GM12878 (cell line): Measurements from ENCODE around the gene KCNQ1. TPM values are rescaled to one million over a fixed set of nuclear protein-coding genes. Genes with fewer than 3 reads are reported as not detected.

Experiments
- ATAC-seq: fragments of 200-7000 bp; cut with Tn5 transposase; 3 replicates; pipeline ENCODE4 v1.9.1; 2020; ENCODE audit warnings: mild to moderate bottlenecking, moderate library complexity
- BruUV-seq: library from RNA; stranded (reverse); fragments of 400-500 nt; replicated peaks from 2 replicates; lab custom pipeline; 2021; lab: Mats Ljungman, UMichigan
- CTCF ChIA-PET: fragments of 300-600 bp; sonication (Branson Sonifier 250); formaldehyde crosslinking; extraction: SDS; loops from one replicate; lab custom pipeline; 2021; ENCODE audit warnings: inconsistent platforms; lab: Yijun Ruan, JAX
- POLR2A ChIA-PET: fragments of 350-600 bp; formaldehyde crosslinking; extraction: SDS; loops from one replicate; lab custom pipeline; 2021; ENCODE audit warnings: inconsistent platforms; lab: Charles Lee
- RAD21 ChIA-PET: fragments of 300-600 bp; sonication (Branson Sonifier 250); formaldehyde crosslinking; loops from one replicate; lab custom pipeline; 2023; ENCODE audit warnings: antibody characterized with exemption; ENCODE audit not compliant: unreplicated experiment; lab: Charles Lee
- SMC1A ChIA-PET: fragments of 300-600 bp; sonication (Branson Sonifier 250); formaldehyde crosslinking; loops from one replicate; lab custom pipeline; 2023; ENCODE audit not compliant: unreplicated experiment, uncharacterized antibody; lab: Charles Lee
- DNase-seq: peaks from one replicate; pipeline ENCODE4 v3.0.0-alpha.2; 2011; ENCODE audit warnings: low read depth, low spot score
- FAIRE-seq: peaks from 3 replicates; lab custom pipeline; 2011; peaks lifted over from hg19 to GRCh38; lab: Jason Lieb, UNC
- H2AFZ ChIP-seq: 2 replicates; pipeline ENCODE4 v1.6.0; 2011; ENCODE audit warnings: low read depth, low read length, control low read depth; ENCODE audit not compliant: control insufficient read depth
- H3K27ac ChIP-seq: 2 replicates; pipeline ENCODE4 v1.5.1; 2011; ENCODE audit warnings: control low read depth; ENCODE audit not compliant: control insufficient read depth, insufficient read depth
- H3K27me3 ChIP-seq, 2 experiments: replicated peaks in 1 of 2; 2 replicates each; pipeline versions ENCODE4 v1.6.0 to v1.6.1; 2011; ENCODE audit warnings: low read length in 1 of 2; ENCODE audit not compliant: control insufficient read depth in 2 of 2, insufficient read depth in 2 of 2
- H3K36me3 ChIP-seq, 2 experiments: 2 replicates each; pipeline ENCODE4 v1.5.1; 2011; ENCODE audit warnings: low read length in 1 of 2; ENCODE audit not compliant: control insufficient read depth in 2 of 2, insufficient read depth in 2 of 2
- H3K4me1 ChIP-seq: 2 replicates; pipeline ENCODE4 v1.6.1; 2011; ENCODE audit warnings: mild to moderate bottlenecking, low read length, moderate library complexity, mixed read lengths; ENCODE audit not compliant: control insufficient read depth, insufficient read depth
- H3K4me2 ChIP-seq: 2 replicates; pipeline ENCODE4 v1.6.0; 2011; ENCODE audit warnings: control low read depth; ENCODE audit not compliant: control insufficient read depth, insufficient read depth
- H3K4me3 ChIP-seq: fragments of 200-600 bp; sonication (generic); 2 replicates; pipeline ENCODE4 v1.5.1; 2016
- H3K79me2 ChIP-seq: 2 replicates; pipeline ENCODE4 v1.6.0; 2011; ENCODE audit warnings: low read length; ENCODE audit not compliant: control insufficient read depth, insufficient read depth
- H3K9ac ChIP-seq: 2 replicates; pipeline ENCODE4 v1.8.0; 2011; ENCODE audit warnings: low read length, control low read depth, mixed read lengths; ENCODE audit not compliant: control insufficient read depth, insufficient read depth
- H3K9me3 ChIP-seq: replicated peaks from 3 replicates; pipeline ENCODE4 v1.5.1; 2011; ENCODE audit warnings: mild to moderate bottlenecking, low read length; ENCODE audit not compliant: control insufficient read depth, insufficient read depth
- H4K20me1 ChIP-seq: 2 replicates; pipeline ENCODE4 v1.6.0; 2011; ENCODE audit not compliant: control insufficient read depth, insufficient read depth
- ASH2L ChIP-seq: fragments of 300-600, 200-600 bp; sonication (generic); IDR thresholded peaks from 2 replicates; pipeline ENCODE4 v1.6.1; 2017; ENCODE audit warnings: low read depth, mild to moderate bottlenecking, borderline replicate concordance
- BHLHE40 ChIP-seq, 2 experiments: fragments of 450-650 bp in 1 of 2; IDR thresholded peaks; 2 replicates each; pipeline ENCODE4 v1.6.1; 2011 to 2017; ENCODE audit warnings: low read depth in 2 of 2, borderline replicate concordance in 1 of 2, improper control_type of control experiment in 1 of 2, low read length in 1 of 2, mild to moderate bottlenecking in 1 of 2
- ESRRA ChIP-seq: IDR thresholded peaks from 2 replicates; pipeline ENCODE4 v1.6.1; 2012; ENCODE audit warnings: mild to moderate bottlenecking, low read length, improper control_type of control experiment
- FOS ChIP-seq: IDR thresholded peaks from 3 replicates; pipeline ENCODE4 v1.6.1; 2011; ENCODE audit warnings: borderline replicate concordance; ENCODE audit not compliant: insufficient read length; ENCODE audit errors: extremely low read depth
- GABPA ChIP-seq: IDR thresholded peaks from 2 replicates; pipeline ENCODE4 v1.6.1; 2014; ENCODE audit warnings: antibody characterized with exemption, low read depth, mild to moderate bottlenecking, inconsistent platforms
- NFYA ChIP-seq: IDR thresholded peaks from 2 replicates; pipeline ENCODE4 v1.6.1; 2011; ENCODE audit warnings: low read depth, mild to moderate bottlenecking, low read length, improper control_type of control experiment, borderline replicate concordance
- POLR2A ChIP-seq: IDR thresholded peaks from 2 replicates; pipeline ENCODE4 v1.6.1; 2011; ENCODE audit warnings: low read depth, mild to moderate bottlenecking, low read length
- POLR2AphosphoS5 ChIP-seq: IDR thresholded peaks from 2 replicates; pipeline ENCODE4 v1.6.1; 2011; ENCODE audit warnings: mild to moderate bottlenecking, low read length, inconsistent platforms
- STAT1 ChIP-seq: fragments of 450-650 bp; conservative IDR thresholded peaks from 2 replicates; pipeline ENCODE4 v1.6.1; 2014; ENCODE audit warnings: antibody characterized with exemption, mild to moderate bottlenecking
- ZNF24 ChIP-seq: fragments of 450-650 bp; IDR thresholded peaks from 2 replicates; pipeline ENCODE4 v1.6.1; 2017; ENCODE audit warnings: antibody characterized with exemption, mild to moderate bottlenecking
- WGBS: methylation state at CpG from one replicate; pipeline ENCODE4 v1.1.6; 2016; ENCODE audit warnings: low lambda C conversion rate; ENCODE audit not compliant: insufficient replicate concordance, insufficient coverage; ENCODE audit errors: missing lambda C conversion rate; 5-methylcytosine and 5-hydroxymethylcytosine counted together
- in situ Hi-C: fragments of 300-500 bp; cut with MboI; formaldehyde crosslinking; loops from 9 replicates; pipeline ENCODE4 v1.14.3; 2018; ENCODE audit warnings: mixed read lengths
- intact Hi-C: fragments of 100-400 bp; cut with micrococcal nuclease; formaldehyde crosslinking; loops from one replicate; pipeline ENCODE4 v1.14.2; 2022; ENCODE audit not compliant: unreplicated experiment
- polyA plus RNA-seq, 11 experiments: library from polyadenylated mRNA; depleted of rRNA in 4 of 11; unstranded in 6 of 11; stranded (reverse) in 5 of 11; fragments of >200 nt; fragmentation: Nextera tagmentation in 4 of 11; fragmentation: Illumina TruSeq in 1 of 11; extraction: Ambion mirVana in 4 of 11; extraction: Trizol in 1 of 11; gene quantifications; 1 replicate in 1 of 11; 2 replicates in 10 of 11; pipeline versions ENCODE4 v1.2.1 to v1.2.3, GENCODE V29; 2011 to 2016; ENCODE audit warnings: inconsistent platforms in 2 of 11, missing spikeins in 2 of 11, low read depth in 1 of 11
- total RNA-seq, 4 experiments: library from RNA; depleted of rRNA in 3 of 4; stranded (reverse); fragments of >200 nt in 3 of 4; fragmentation: Illumina TruSeq in 1 of 4; extraction: Trizol in 1 of 4; gene quantifications; 2 replicates each; pipeline versions ENCODE4 v1.2.1 to v1.2.3, GENCODE V29; 2013 to 2021
- TF ChIP-seq, protein P1 (sequence below): IDR thresholded peaks from 2 replicates; pipeline ENCODE4 v1.6.1; 2012; ENCODE audit warnings: low read depth, low read length, improper control_type of control experiment
- TF ChIP-seq, protein P2 (sequence below): fragments of 150-350 bp; IDR thresholded peaks from 2 replicates; pipeline ENCODE4 v1.6.1; 2014; ENCODE audit warnings: mild to moderate bottlenecking, low read depth, low read length

KCNQ1 gene
- total and polyA plus RNA-seq, 10 of the 15 experiments (the other 5 are each of a cell fraction or from before 2014, with no cell fraction given), result 0.03 to 0.15 (median 0.12) TPM; not detected in 7

DNA sequence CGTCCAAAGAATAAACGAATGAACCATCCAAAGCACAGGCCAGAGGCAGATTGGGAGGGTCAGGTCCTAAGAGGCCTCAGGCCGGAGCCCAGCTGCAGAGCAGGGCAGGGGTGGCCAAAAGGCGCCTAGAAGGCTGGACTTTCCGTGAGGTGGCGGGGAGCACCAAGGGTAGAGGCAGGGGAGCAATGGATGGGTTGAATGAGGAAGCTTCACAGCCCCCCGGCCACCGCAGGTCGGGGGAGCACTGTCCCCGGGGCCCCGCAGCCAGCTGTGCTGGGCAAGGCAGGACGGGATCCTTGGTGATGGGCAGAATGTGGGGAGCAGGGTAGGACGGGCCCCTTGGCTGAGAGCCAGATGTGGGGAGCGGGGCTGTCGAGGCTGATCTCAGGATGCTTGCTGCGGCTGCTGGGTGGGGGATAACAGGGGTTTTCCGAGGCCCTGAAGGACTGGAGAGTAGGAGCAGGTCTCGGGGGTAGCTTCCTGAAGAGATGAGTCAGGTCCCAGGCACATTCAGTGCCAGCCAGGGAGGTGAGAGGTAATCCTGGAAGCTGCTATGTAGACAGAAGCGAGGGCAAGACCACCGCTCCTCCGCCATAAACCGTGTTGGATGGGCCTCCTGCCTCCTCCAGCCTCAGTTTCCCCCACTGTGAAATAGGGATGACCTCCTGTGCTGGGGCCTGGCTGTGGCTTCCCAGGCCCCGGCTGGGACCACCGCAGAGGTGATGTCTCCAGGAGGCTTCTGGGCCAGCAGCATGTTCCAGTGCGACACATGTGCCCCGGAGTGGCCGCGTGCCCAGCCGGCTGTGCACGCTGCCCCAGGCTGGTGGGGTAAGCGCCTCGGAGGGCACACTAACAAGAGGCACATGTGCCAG, 289.6 kb downstream of the KCNQ1 start:
- H3K27ac ChIP-seq, result no peak overlapping the region
- no peaks in the 10 kb centered on the region for H3K36me3 ChIP-seq
- no peak overlapping the region for H3K4me3 ChIP-seq
- no peak for DNase-seq
- in situ Hi-C loops, result no loop called here
- CTCF ChIA-PET, result no interaction called here
- H3K4me2 ChIP-seq, result no peak overlapping the region
- no peak for TF ChIP-seq ESRRA
- TF ChIP-seq POLR2AphosphoS5, result no peak
- no peaks in the 10 kb centered on the region for H3K4me1 ChIP-seq
- H4K20me1 ChIP-seq, result no peaks in the 10 kb centered on the region
- intact Hi-C loops, result no loop called here
- POLR2A ChIA-PET, result no interaction called here
- no TSS peak for BruUV-seq
- RAD21 ChIA-PET, result no interaction called here
- no peaks in the 10 kb centered on the region; a peak in 1 of 4 replicates for H3K27me3 ChIP-seq
- no peak overlapping the region for H2AFZ ChIP-seq
- no peak for FAIRE-seq
- H3K9me3 ChIP-seq, result no peaks in the 10 kb centered on the region
- SMC1A ChIA-PET, result no interaction called here
- no peak overlapping the region for H3K9ac ChIP-seq
- WGBS, result 43% methylated on average over 31 of the region's 32 CpGs
- H3K79me2 ChIP-seq, result no peaks in the 10 kb centered on the region
- no peak for ATAC-seq

DNA sequence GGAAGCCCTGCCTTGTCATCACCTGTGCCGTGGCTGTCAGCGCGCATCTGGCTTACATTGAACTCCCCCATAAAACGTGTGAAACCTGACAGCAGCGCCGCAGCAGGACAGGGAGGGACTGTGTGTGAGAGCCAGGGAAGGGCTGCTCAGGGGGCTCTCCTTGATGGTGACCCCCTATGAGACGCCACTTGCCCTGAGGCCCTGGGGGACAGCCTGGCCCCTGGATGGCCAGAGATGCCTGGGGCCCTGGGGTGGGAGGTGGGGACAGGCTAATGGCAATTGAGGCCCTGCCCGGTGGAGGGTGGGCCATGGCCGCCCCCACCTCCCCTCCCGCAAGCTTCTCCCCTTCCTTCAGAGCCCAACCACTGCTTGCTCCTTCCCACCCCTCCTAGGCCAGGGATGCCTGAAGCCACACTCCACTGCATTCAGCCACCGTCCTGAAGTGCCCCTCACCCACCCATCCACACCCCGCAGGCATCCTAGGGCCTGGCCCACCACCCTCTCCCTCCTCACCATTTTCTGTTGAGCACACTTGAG, 290.3 kb downstream of the KCNQ1 start:
- Histone ChIP-seq H3K79me2 (no peaks in the 10 kb centered on the region), H3K4me3 (no peak overlapping the region), H3K4me2 (no peak overlapping the region), H3K4me1 (no peaks in the 10 kb centered on the region), H3K27ac (no peak overlapping the region), H4K20me1 (no peaks in the 10 kb centered on the region), H3K27me3 (no peaks in the 10 kb centered on the region), H3K9me3 (no peaks in the 10 kb centered on the region), H3K36me3 (no peaks in the 10 kb centered on the region), H3K9ac (no peak overlapping the region), H2AFZ (no peak overlapping the region)
- ATAC-seq, result no peak
- DNase-seq, result no peak
- ChIA-PET RAD21 (no interaction called here), SMC1A (no interaction called here), CTCF (no interaction called here), POLR2A (interaction anchor here (0.5 kb wide), 1 partner anchor 1105 kb away, joined by 3 read pairs; no protein-coding TSS in a partner anchor)
- no peak for FAIRE-seq
- 63% methylated on average over 11 of the region's 12 CpGs for WGBS
- in situ Hi-C loops (no loop called here), intact Hi-C loops (no loop called here)
- BruUV-seq, result no TSS peak
- TF ChIP-seq BHLHE40 (IDR thresholded peaks at IDR 0.05; ENCODE audit: borderline replicate concordance in 1 of 2, low read depth in 2 of 2, low read length in 1 of 2) (no peak), ASH2L (no peak), ZNF24 (no peak), NFYA (no peak), FOS (no peak), POLR2A (no peak), STAT1 (no peak), GABPA (no peak)
- TF ChIP-seq, protein P1, sequence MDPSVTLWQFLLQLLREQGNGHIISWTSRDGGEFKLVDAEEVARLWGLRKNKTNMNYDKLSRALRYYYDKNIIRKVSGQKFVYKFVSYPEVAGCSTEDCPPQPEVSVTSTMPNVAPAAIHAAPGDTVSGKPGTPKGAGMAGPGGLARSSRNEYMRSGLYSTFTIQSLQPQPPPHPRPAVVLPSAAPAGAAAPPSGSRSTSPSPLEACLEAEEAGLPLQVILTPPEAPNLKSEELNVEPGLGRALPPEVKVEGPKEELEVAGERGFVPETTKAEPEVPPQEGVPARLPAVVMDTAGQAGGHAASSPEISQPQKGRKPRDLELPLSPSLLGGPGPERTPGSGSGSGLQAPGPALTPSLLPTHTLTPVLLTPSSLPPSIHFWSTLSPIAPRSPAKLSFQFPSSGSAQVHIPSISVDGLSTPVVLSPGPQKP, result no peak
- TF ChIP-seq, protein P2, sequence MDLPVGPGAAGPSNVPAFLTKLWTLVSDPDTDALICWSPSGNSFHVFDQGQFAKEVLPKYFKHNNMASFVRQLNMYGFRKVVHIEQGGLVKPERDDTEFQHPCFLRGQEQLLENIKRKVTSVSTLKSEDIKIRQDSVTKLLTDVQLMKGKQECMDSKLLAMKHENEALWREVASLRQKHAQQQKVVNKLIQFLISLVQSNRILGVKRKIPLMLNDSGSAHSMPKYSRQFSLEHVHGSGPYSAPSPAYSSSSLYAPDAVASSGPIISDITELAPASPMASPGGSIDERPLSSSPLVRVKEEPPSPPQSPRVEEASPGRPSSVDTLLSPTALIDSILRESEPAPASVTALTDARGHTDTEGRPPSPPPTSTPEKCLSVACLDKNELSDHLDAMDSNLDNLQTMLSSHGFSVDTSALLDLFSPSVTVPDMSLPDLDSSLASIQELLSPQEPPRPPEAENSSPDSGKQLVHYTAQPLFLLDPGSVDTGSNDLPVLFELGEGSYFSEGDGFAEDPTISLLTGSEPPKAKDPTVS, result no peak
